ENCODE results near the gene PERCC1. TPM values are rescaled to one million over a fixed set of nuclear protein-coding genes. Genes with fewer than 3 reads are reported as not detected.

The PERCC1 gene
- total RNA-seq, 6 experiments from 2014 or later = not detected

DNA sequence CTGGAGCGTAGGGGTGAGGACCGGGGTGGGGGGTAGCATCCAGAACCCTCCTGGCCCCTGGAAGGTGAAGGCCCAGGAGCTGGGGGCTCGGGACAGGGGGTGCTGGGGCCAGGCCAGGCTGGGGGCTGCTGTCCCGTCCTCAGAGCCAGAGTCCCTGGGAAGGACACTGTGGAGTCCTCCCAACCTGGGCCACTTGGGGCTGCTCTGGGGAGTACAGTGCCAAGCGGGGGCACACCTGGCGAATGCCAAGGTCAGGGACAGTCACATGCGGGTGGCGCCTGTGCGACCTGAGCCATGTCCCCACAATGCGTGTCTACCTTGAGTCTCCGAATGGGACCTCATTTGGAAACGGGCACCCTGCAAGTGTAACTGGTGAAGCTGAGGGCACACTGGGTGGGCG lies 1.2 kb upstream of the PERCC1 start:
- WGBS (ENCODE audit: insufficient coverage, low coverage, low lambda C conversion rate, missing lambda C conversion rate) = no CpG with 5 or more reads among the region's 13 CpGs
- Histone ChIP-seq H3K36me3 (no peaks in the 10 kb centered on the region), H3K9me3 (no peaks in the 10 kb centered on the region), H3K4me3 (no peak overlapping the region), H3K4me1 (peaks cover 0 to 11% (median 5%) of the 10 kb centered on the region in 4 donors), H3K27ac (no peak overlapping the region), H3K27me3 (no peaks in the 10 kb centered on the region)
- no peak for DNase-seq
- ATAC-seq = no peak
- intact Hi-C loops (cut with DNase I) = no loop called here
- TF ChIP-seq POLR2A (IDR thresholded peaks at IDR 0.05) = no peak
- TF ChIP-seq, protein P1, sequence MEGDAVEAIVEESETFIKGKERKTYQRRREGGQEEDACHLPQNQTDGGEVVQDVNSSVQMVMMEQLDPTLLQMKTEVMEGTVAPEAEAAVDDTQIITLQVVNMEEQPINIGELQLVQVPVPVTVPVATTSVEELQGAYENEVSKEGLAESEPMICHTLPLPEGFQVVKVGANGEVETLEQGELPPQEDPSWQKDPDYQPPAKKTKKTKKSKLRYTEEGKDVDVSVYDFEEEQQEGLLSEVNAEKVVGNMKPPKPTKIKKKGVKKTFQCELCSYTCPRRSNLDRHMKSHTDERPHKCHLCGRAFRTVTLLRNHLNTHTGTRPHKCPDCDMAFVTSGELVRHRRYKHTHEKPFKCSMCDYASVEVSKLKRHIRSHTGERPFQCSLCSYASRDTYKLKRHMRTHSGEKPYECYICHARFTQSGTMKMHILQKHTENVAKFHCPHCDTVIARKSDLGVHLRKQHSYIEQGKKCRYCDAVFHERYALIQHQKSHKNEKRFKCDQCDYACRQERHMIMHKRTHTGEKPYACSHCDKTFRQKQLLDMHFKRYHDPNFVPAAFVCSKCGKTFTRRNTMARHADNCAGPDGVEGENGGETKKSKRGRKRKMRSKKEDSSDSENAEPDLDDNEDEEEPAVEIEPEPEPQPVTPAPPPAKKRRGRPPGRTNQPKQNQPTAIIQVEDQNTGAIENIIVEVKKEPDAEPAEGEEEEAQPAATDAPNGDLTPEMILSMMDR (IDR thresholded peaks at IDR 0.05) = no peak

DNA sequence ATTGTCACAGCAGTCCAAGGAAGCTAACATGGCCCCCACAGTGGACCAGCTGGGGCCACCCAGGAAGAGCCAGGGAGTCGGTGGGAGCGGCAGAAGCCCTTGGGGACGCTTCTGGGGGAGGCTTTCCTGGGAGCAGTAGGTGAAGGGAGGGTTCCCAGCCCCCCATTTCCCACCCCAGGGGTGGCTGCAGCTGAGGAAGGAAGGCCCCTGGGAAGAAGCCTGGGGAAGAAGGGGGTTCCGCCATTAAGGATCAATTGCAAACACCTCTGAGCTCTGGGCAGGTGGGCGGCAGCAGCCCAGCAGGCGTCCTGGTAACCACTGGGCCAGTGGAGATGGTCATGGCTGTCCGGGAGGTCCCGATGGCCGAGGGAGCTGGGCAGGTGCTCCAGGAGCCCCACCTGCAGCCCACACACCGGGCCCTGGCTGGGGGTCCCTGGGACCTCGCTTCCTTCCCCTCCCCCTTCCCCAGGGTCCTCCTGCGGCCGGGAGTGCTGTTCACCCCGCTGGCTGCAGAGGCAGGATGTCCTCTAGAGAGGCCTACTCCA lies 592 bp upstream of the PERCC1 start:
- 33% methylated on average over 1 of the region's 14 CpGs for WGBS (ENCODE audit: insufficient coverage, low coverage, low lambda C conversion rate, missing lambda C conversion rate)
- TF ChIP-seq, protein P1 (IDR thresholded peaks at IDR 0.05) = no peak
- TF ChIP-seq POLR2A (IDR thresholded peaks at IDR 0.05) = no peak
- no peak for ATAC-seq
- intact Hi-C loops (cut with DNase I) = no loop called here
- Histone ChIP-seq H3K4me1 (peaks cover 0 to 11% (median 5%) of the 10 kb centered on the region in 4 donors), H3K9me3 (no peaks in the 10 kb centered on the region), H3K27me3 (no peaks in the 10 kb centered on the region), H3K27ac (no peak overlapping the region), H3K4me3 (no peak overlapping the region), H3K36me3 (no peaks in the 10 kb centered on the region)
- DNase-seq = no peak

DNA sequence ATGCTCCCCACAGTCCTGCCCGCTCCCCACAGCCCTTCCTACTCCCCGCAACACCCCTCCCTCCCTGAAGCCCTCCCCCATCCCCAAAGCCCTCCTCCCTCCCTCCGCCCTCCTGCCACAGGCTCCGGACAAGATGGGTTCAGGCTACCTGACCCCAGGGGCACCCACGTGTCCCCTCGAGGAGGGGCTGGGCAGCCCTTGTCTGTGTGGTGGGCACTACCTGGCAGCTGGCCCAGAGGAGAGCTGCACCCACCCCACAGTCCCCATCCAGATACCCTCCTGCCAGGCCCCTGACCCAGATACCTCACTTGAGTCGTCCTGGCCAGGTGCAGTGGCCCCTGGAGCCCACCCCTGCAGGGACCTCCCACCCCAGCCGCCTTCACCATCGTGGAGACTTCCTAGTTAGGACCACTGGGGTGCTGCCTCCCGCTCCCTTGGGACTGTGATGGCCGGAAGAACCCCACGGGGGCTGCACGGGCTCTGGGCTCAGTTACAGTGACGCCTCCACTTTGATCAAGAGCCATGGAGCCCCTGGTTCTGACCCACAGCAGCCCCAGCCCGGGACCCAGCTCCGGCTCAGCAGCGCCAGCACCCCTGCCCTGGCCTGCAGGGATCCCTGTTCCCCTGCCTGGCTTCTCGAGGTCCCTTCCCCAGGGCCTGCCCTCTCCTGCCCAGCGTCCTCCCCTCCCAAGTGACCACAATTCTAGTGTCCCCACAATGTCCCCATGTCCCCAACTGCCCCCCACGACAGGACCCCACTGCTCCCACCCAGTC lies 806 bp downstream of the PERCC1 start:
- no peaks in the 10 kb centered on the region for H3K36me3 ChIP-seq
- DNase-seq (no peak), ATAC-seq (no peak)
- no peaks in the 10 kb centered on the region for H3K9me3 ChIP-seq
- H3K27ac ChIP-seq = no peak overlapping the region
- TF ChIP-seq POLR2A (IDR thresholded peaks at IDR 0.05) = no peak
- TF ChIP-seq, protein P1 (IDR thresholded peaks at IDR 0.05) = no peak
- 80% methylated on average over 1 of the region's 20 CpGs for WGBS (ENCODE audit: insufficient coverage, low coverage, low lambda C conversion rate, missing lambda C conversion rate)
- H3K4me3 ChIP-seq = no peak overlapping the region
- intact Hi-C loops (cut with DNase I) = no loop called here
- H3K4me1 ChIP-seq = peaks cover 0 to 11% (median 5%) of the 10 kb centered on the region in 4 donors
- H3K27me3 ChIP-seq = no peaks in the 10 kb centered on the region

DNA sequence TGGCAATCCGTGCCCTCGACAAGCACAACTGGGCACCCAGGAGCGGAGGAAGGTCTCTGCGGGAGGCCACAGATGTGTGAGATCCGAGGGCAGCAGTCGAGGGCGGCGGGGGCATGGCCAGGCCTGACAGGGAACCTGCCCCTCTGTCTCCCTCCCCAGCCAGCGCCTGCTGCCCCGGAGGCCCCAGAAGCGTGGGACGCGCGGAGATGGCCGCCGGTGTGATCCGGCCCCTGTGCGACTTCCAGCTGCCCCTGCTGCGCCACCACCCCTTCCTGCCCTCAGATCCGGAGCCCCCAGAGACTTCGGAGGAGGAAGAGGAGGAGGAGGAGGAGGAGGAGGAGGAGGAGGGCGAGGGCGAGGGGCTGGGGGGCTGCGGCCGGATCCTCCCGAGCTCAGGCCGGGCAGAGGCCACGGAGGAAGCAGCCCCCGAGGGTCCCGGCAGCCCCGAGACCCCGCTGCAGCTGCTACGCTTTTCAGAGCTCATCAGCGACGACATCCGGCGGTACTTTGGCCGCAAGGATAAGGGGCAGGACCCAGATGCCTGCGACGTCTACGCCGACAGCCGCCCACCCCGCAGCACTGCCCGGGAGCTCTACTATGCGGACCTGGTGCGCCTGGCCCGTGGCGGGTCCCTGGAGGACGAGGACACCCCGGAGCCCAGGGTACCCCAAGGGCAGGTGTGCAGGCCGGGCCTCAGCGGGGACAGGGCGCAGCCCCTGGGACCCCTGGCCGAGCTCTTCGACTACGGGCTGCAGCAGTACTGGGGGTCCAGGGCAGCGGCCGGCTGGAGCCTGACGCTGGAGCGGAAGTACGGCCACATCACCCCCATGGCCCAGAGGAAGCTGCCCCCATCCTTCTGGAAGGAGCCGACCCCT lies 1.7 kb downstream of the PERCC1 start:
- intact Hi-C loops (cut with DNase I) = no loop called here
- peaks cover 0 to 11% (median 5%) of the 10 kb centered on the region in 4 donors for H3K4me1 ChIP-seq
- H3K27ac ChIP-seq = no peak overlapping the region
- H3K27me3 ChIP-seq = no peaks in the 10 kb centered on the region
- H3K36me3 ChIP-seq = no peaks in the 10 kb centered on the region
- 76% methylated on average over 7 of the region's 63 CpGs for WGBS (ENCODE audit: insufficient coverage, low coverage, low lambda C conversion rate, missing lambda C conversion rate)
- H3K9me3 ChIP-seq = no peaks in the 10 kb centered on the region
- DNase-seq (no peak), ATAC-seq (no peak)
- no peak overlapping the region for H3K4me3 ChIP-seq
- TF ChIP-seq, protein P1 (IDR thresholded peaks at IDR 0.05) = no peak
- no peak for TF ChIP-seq POLR2A (IDR thresholded peaks at IDR 0.05)

Measured in right lobe of liver (tissue), 6 donors.